HG02884 (cell line): ENCODE data around the gene VEGFA.

Experiments used
- ATAC-seq: cut with Tn5 transposase; IDR thresholded peaks from one replicate; pipeline ENCODE4 v1.9.1; 2021; ENCODE audit warnings: mild to moderate bottlenecking, moderate library complexity; ENCODE audit not compliant: unreplicated experiment

Gene VEGFA

GRCh38 chr6:43769526-43770371 lies at the start of gene VEGFA:
TSS of gene VEGFA (plus strand) at chr6:43770211.
- ATAC-seq = no peak

- ATAC-seq = no peak
Observed at GRCh38 chr6:43720999-43721398, 49.0 kb upstream of the VEGFA start.

- no peak for ATAC-seq
Observed at GRCh38 chr6:43722920-43723545, 47.0 kb upstream of the VEGFA start.

- ATAC-seq = no peak
Observed at GRCh38 chr6:43723737-43724295, 46.2 kb upstream of the VEGFA start.

GRCh38 chr6:43724354-43724753 lies 45.7 kb upstream of the VEGFA start:
- ATAC-seq = no peak

GRCh38 chr6:43724914-43725642 lies 44.9 kb upstream of the VEGFA start:
- peak; percentile 74 for ATAC-seq

- ATAC-seq = no peak
Observed at GRCh38 chr6:43725643-43726580, 44.1 kb upstream of the VEGFA start.

- no peak for ATAC-seq
Observed at GRCh38 chr6:43727634-43728033, 42.4 kb upstream of the VEGFA start.

- ATAC-seq = no peak
Observed at GRCh38 chr6:43728586-43728985, 41.4 kb upstream of the VEGFA start.

- ATAC-seq = no peak
Observed at GRCh38 chr6:43729537-43729936, 40.5 kb upstream of the VEGFA start.

GRCh38 chr6:43730634-43731033 lies 39.4 kb upstream of the VEGFA start:
- no peak for ATAC-seq

GRCh38 chr6:43733471-43734293 lies 36.3 kb upstream of the VEGFA start:
- no peak for ATAC-seq

GRCh38 chr6:43734294-43734665 lies 35.7 kb upstream of the VEGFA start:
- ATAC-seq = no peak

GRCh38 chr6:43735642-43736199 lies 34.3 kb upstream of the VEGFA start:
- no peak for ATAC-seq

GRCh38 chr6:43736211-43736786 lies 33.7 kb upstream of the VEGFA start:
- no peak for ATAC-seq

GRCh38 chr6:43736844-43737243 lies 33.2 kb upstream of the VEGFA start:
- ATAC-seq = no peak

- ATAC-seq = no peak
Observed at GRCh38 chr6:43737272-43738081, 32.5 kb upstream of the VEGFA start.

GRCh38 chr6:43738267-43738676 lies 31.7 kb upstream of the VEGFA start:
- ATAC-seq = no peak
